Duodenal mucosa (tissue), 2 donors: Measurements from ENCODE around the gene BCORL1.

Experiments
- H3K27ac ChIP-seq: one replicate; pipeline ENCODE4 v1.7.0; 2013; ENCODE audit warnings: low read depth, low read length
- H3K27me3 ChIP-seq, 2 donors: one replicate each; pipeline ENCODE4 v1.7.0; 2013; ENCODE audit warnings: low read length in 2 of 2, control low read depth in 1 of 2; ENCODE audit not compliant: insufficient read depth in 2 of 2, control insufficient read depth in 1 of 2
- H3K36me3 ChIP-seq, 2 donors: one replicate each; pipeline ENCODE4 v1.7.0; 2013; ENCODE audit warnings: low read length in 2 of 2, control low read depth in 1 of 2; ENCODE audit not compliant: insufficient read depth in 2 of 2, control insufficient read depth in 1 of 2
- H3K4me1 ChIP-seq, 2 donors: one replicate each; pipeline ENCODE4 v1.7.0; 2013; ENCODE audit warnings: low read length in 2 of 2, control low read depth in 1 of 2; ENCODE audit not compliant: insufficient read depth in 2 of 2, control insufficient read depth in 1 of 2
- H3K4me3 ChIP-seq, 2 donors: one replicate each; pipeline ENCODE4 v1.7.0; 2013; ENCODE audit warnings: low read length in 2 of 2, low read depth in 1 of 2
- H3K9ac ChIP-seq, 2 donors: one replicate each; pipeline ENCODE4 v1.7.0; 2013; ENCODE audit warnings: low read length in 2 of 2, low read depth in 1 of 2
- H3K9me3 ChIP-seq, 2 donors: one replicate each; pipeline ENCODE4 v1.7.0; 2013; ENCODE audit warnings: low read length in 2 of 2, control low read depth in 1 of 2; ENCODE audit not compliant: control insufficient read depth in 1 of 2

Gene BCORL1

DNA sequence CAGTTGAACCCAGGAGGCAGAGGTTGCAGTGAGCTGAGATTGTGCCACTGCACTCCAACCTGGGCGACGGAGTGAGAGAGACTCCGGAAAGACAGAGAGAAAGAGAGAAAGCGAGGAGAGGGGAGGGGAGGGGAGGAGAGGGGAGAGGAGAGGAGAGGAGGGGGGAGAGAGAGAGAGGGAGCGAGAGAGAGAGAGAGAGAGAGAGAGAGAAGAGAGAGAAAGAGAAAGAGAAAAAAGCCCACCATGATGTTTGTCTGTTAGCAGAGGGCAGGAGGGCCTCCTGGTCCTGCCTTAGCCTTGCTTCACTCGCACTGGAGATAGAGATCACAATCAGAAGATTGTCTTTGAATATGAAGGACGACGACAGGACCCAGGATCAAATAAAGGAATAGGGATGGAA lies 18.7 kb upstream of the BCORL1 start:
- Histone ChIP-seq H3K4me1 (peaks cover 9 to 12% of the 10 kb centered on the region in 2 donors), H3K9ac (no peak overlapping the region), H3K4me3 (no peak overlapping the region), H3K36me3 (no peaks in the 10 kb centered on the region), H3K27me3 (no peaks in the 10 kb centered on the region), H3K9me3 (no peaks in the 10 kb centered on the region), H3K27ac (no peak overlapping the region)

DNA sequence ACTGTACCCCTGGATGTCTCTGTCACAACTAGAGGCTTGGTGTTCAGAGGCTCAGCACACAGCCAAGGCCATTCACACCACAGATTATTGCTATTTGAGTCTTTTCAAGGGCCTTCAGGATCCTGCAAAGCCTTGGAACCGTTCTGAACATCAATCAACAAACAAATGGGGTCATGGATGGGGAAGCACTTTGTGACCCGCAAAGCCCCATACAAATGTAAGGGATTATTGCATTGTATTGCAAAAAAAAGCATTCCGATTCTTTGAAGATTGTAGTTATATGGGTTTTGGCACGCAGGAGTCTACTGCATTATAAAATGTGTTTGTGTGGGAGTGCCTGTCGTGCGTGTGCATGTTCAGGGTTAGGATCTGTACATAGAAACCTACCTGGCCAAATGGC lies 17.3 kb upstream of the BCORL1 start:
- Histone ChIP-seq H3K27ac (no peak overlapping the region), H3K4me3 (no peak overlapping the region), H3K4me1 (peaks cover 0 to 5% of the 10 kb centered on the region in 2 donors), H3K27me3 (no peaks in the 10 kb centered on the region), H3K9me3 (no peaks in the 10 kb centered on the region), H3K36me3 (no peaks in the 10 kb centered on the region), H3K9ac (no peak overlapping the region)

DNA sequence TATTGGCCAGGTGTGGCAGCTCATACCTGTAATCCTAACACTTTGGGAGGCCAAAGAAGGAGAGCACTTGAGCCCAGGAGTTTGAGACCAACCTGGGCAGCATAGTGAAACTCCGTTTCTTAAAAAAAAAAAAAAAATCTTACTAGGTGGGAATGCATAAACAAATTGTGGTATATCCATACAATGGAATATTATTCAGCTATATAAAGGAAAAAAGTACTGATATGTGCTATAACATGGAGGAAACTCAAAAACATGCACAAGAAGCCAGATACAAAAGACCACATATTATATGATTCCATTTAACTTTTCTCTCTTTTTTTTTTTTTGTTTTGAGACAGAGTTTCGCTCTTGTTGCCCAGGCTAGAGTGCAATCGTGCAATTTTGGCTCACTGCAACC lies 13.5 kb upstream of the BCORL1 start:
- Histone ChIP-seq H3K9ac (no peak overlapping the region), H3K9me3 (no peaks in the 10 kb centered on the region), H3K36me3 (no peaks in the 10 kb centered on the region), H3K27me3 (no peaks in the 10 kb centered on the region), H3K4me3 (no peak overlapping the region), H3K4me1 (no peaks in the 10 kb centered on the region), H3K27ac (no peak overlapping the region)

DNA sequence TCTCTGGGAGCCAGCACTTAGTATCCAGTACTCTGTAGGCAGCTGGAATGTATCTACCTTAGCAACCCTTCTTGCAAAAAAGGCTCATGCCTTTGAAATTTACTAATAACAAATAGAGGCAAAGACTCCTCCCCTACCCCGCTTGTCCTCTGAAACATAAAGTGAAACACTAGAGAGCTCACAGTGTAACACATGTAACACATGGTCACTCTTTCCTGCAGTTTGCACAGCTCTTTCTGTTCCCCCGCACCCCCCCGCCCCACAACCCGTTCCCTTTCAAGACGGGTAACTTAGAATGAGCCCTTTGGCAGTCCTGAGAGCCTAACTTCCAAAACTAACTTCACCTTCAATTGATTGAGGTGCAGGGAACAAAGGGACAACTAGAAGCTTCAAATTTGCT lies 6.0 kb upstream of the BCORL1 start:
- Histone ChIP-seq H3K9ac (no peak overlapping the region), H3K9me3 (no peaks in the 10 kb centered on the region), H3K27ac (no peak overlapping the region), H3K27me3 (no peaks in the 10 kb centered on the region), H3K4me3 (no peak overlapping the region), H3K36me3 (no peaks in the 10 kb centered on the region), H3K4me1 (no peaks in the 10 kb centered on the region)

DNA sequence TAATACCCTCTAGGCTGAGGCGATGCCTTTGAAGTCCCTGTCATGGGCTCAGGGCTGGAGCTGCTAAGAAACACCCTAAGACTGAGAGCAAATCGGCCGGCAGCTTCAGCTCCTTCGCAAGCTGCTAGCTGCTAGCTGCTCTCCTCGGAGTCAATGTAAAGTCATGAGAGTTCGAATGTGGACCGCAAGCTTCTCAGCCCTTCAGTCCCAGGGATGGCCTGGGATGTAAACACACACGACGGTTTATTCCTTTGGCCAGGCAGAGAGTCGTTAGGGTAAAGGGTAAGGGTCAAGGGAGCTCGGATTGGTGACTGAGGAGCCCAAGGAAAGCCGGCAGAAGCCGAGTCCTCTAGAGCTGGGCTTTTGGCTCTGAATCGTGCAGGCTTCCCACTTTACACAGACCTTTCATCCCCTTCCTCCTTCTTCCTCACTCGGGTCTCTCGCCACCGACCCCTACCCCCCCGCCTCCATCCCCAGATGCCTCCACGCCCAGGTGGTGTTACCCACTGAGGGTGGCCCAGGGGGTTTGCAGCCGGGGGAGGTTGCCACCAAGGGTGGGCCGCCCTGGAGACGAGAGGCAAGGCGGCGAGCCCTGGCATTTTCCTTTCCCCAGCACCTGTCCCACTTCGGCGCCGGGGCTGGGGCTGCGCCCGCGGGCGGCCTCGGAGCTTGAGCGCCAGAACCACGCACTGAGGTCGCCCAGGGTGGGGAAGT lies 3.1 kb upstream of the BCORL1 start:
- Histone ChIP-seq H3K27ac (no peak overlapping the region), H3K9me3 (no peaks in the 10 kb centered on the region), H3K4me1 (no peaks in the 10 kb centered on the region), H3K36me3 (no peaks in the 10 kb centered on the region), H3K27me3 (no peaks in the 10 kb centered on the region), H3K4me3 (no peak overlapping the region), H3K9ac (no peak overlapping the region)

DNA sequence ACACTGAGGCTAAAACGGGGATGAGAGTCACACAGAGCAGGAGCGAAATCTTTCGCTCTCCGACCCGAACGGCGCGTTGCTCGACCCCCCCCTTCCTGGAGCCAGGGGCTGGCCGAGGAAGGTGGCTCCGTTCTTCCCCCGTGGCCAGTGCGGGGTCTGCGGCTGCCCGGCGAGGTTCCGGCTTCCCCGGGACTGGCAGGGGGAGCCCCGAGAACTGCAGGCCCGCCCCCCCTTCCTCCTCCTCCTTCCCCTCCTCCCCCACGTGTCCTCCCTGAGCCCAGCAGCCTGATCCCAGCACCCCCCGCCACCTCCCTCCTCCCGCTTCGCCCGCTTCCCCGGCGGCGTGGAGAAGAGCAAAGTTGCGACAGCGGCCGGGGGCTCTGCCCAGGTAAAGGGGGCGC lies 2.4 kb upstream of the BCORL1 start:
- Histone ChIP-seq H3K27me3 (no peaks in the 10 kb centered on the region), H3K9ac (no peak overlapping the region), H3K4me1 (peaks cover 0 to 4% of the 10 kb centered on the region in 2 donors), H3K27ac (no peak overlapping the region), H3K36me3 (no peaks in the 10 kb centered on the region), H3K9me3 (no peaks in the 10 kb centered on the region), H3K4me3 (peak overlapping the region; percentile 35 to 43)

DNA sequence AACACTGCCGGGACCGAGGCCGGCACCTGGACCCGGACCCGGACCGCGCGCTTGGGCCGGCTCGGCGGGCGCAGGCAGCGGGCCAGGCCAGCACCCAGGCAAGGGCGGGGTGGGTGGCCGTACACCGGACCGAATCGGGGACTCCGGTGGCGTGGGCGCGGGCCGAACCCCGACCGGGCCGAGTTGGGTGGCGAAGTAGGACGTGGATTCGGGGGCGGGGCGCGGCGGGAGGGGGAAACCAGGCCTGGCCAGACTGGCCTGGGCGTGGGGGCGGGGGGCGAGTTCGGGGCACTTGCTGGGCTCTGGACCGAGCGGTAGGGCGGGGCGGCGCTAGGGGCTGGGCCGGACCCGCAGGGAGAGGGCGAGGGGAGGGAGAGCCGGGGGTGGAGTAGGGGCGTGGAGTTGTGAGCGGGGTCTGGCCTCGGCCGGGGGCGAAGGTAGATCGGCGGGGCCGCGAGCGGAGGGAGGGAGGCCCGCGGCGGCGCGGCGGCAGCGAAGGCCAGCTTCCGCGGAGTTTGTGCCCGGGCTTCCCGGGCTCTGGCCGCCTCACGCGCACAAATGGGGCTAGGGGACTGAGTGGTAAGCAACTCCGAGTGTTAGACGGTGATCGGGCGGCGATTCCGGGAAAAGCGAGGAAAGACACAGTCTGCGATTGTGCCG lies 1.8 kb upstream of the BCORL1 start:
- Histone ChIP-seq H3K36me3 (no peaks in the 10 kb centered on the region), H3K9me3 (no peaks in the 10 kb centered on the region), H3K27me3 (no peaks in the 10 kb centered on the region), H3K4me3 (peak overlapping the region; percentile 65 to 71), H3K27ac (no peak overlapping the region), H3K9ac (peak overlapping the region; percentile 33 to 54), H3K4me1 (peaks cover 0 to 5% of the 10 kb centered on the region in 2 donors)

DNA sequence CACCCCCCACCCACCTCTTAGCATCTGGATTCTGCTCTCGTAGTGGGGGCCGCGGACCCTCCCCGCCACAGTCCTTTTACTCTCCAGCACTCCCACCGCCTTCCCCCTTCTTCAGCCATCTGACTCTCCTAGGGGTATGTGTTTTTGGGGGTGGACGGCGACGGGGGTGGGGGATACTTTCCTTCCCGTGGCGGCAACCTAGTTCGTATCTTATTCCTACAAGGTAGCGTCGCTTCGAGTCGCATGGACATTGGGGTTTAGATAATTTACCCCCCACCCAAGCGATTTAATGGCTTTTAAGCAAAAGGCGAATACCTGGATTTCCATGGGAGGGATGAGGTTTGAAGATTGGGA lies 1.3 kb upstream of the BCORL1 start:
- H3K27ac ChIP-seq: no peak overlapping the region
- no peaks in the 10 kb centered on the region for H3K9me3 ChIP-seq
- H3K9ac ChIP-seq: peak overlapping the region; percentile 33 to 54
- H3K4me1 ChIP-seq: peaks cover 0 to 5% of the 10 kb centered on the region in 2 donors
- H3K36me3 ChIP-seq: no peaks in the 10 kb centered on the region
- H3K27me3 ChIP-seq: no peaks in the 10 kb centered on the region
- H3K4me3 ChIP-seq: peak overlapping the region; percentile 65 to 71

DNA sequence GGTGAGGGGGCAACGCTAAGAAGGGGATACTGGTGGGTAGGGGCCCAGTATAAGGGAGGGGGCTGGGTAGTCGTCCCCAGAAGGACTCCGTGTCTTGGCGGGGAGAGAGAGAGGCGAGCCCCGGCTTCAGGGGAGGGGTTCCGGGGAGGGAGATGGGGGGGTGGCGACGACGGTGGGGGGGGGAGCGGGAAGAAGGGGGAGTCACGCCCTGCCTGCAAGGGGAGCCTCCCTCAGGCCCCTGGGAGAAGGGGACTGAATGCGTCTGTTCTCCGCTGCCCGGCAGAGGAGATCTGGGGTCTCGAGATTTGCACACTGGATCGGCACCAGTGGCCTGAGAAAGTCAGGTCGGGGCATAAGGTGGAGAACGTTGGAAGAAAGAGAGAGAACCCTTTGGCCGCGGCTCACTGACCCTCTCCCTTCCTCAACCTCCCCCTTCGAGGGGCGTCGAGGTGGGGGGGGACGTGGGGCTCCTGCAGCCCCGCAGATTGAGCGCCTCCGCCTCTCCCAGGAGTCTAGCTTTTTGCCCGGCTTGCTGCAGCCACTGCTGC lies 609 bp upstream of the BCORL1 start:
- Histone ChIP-seq H3K36me3 (no peaks in the 10 kb centered on the region), H3K9me3 (no peaks in the 10 kb centered on the region), H3K4me1 (peaks cover 0 to 5% of the 10 kb centered on the region in 2 donors), H3K27me3 (no peaks in the 10 kb centered on the region), H3K9ac (peak overlapping the region; percentile 25 to 47), H3K27ac (no peak overlapping the region), H3K4me3 (peak overlapping the region; percentile 65 to 71)

DNA sequence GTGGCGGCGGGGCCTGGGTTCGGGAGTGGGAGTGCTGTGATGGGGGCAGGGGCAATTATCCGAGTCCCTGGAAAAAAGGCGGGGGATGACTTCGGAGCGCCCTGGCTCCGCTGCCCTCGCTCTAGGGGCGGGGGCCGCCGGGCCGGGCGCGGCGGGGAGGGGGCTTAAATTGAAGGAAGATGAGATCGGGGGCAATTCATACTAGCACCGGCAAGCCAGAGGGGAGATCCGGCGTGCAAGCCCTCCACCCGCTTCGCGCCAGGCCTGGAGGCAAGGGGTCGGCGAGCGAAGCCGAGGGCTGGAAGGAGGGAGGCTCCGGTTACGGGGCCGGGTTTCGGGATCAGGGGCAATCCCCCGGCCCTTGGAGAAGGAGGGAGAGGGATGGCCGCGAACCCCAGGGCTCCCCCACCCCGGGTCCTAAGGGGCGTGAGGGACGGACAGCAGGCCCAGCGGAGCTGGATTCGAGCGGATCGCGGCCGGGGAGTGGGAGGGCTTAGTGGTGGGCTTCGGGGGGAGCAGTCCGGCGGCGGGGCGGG lies 1.2 kb downstream of the BCORL1 start:
- Histone ChIP-seq H3K4me1 (peaks cover 0 to 5% of the 10 kb centered on the region in 2 donors), H3K9ac (no peak overlapping the region), H3K9me3 (no peaks in the 10 kb centered on the region), H3K27ac (no peak overlapping the region), H3K4me3 (no peak overlapping the region), H3K36me3 (no peaks in the 10 kb centered on the region), H3K27me3 (no peaks in the 10 kb centered on the region)
